ENCODE measurements around the gene BAD.
A peak's percentile ranks its signal among the peaks of the same experiment; 100 is the strongest.
"Not testable (repeated sequence)": the region's sequence is repeated elsewhere in the genome, so short reads cannot be mapped to it uniquely, and the experiment has no call there.

BAD gene

GRCh38 chr11:64314805-64315561 lies 30.5 kb upstream of the BAD start:
- DNase-seq (ENCODE audit: low read depth): no peak

GRCh38 chr11:64314146-64314804 lies 29.8 kb upstream of the BAD start:
- DNase-seq (ENCODE audit: low read depth): no peak

- no peak for DNase-seq (ENCODE audit: low read depth)
Measured at GRCh38 chr11:64313491-64314145, 29.2 kb upstream of the BAD start.

- DNase-seq (ENCODE audit: low read depth): no peak
Measured at GRCh38 chr11:64312947-64313346, 28.5 kb upstream of the BAD start.

GRCh38 chr11:64307795-64308194 lies 23.3 kb upstream of the BAD start:
- not testable (repeated sequence) for DNase-seq (ENCODE audit: low read depth)

GRCh38 chr11:64306876-64307622 lies 22.6 kb upstream of the BAD start:
- no peak for DNase-seq (ENCODE audit: low read depth)

- DNase-seq (ENCODE audit: low read depth): no peak
Measured at GRCh38 chr11:64306563-64306875, 22.1 kb upstream of the BAD start.

GRCh38 chr11:64305691-64306562 lies 21.5 kb upstream of the BAD start:
- DNase-seq (ENCODE audit: low read depth): peak; percentile 59

GRCh38 chr11:64305075-64305690 lies 20.7 kb upstream of the BAD start, which contains the start of gene ESRRA:
Gene ESRRA, plus strand, starts transcription at chr11:64305524. Its CDS starts 1,656 bp downstream, at chr11:64307180.
- DNase-seq (ENCODE audit: low read depth): peak; percentile 99

- DNase-seq (ENCODE audit: low read depth): peak; percentile 81
Measured at GRCh38 chr11:64304316-64305072, 20.0 kb upstream of the BAD start.

GRCh38 chr11:64304032-64304315 lies 19.5 kb upstream of the BAD start:
- no peak for DNase-seq (ENCODE audit: low read depth)

- no peak for DNase-seq (ENCODE audit: low read depth)
Measured at GRCh38 chr11:64303109-64304031, 18.9 kb upstream of the BAD start.

GRCh38 chr11:64299847-64300648 lies 15.6 kb upstream of the BAD start, which contains the start of gene CATSPERZ:
Gene CATSPERZ, plus strand, starts transcription at chr11:64300358. Its CDS starts 53 bp downstream, at chr11:64300411.
- no peak for DNase-seq (ENCODE audit: low read depth)

GRCh38 chr11:64298966-64299846 lies 14.7 kb upstream of the BAD start:
- DNase-seq (ENCODE audit: low read depth): no peak

- no peak for DNase-seq (ENCODE audit: low read depth)
Measured at GRCh38 chr11:64297699-64298358, 13.4 kb upstream of the BAD start.

- no peak for DNase-seq (ENCODE audit: low read depth)
Measured at GRCh38 chr11:64296830-64297698, 12.6 kb upstream of the BAD start.

Data from stimulated activated CD8-positive, alpha-beta memory T cell treated with anti-CD3 and anti-CD28 coated beads, Interleukin-12 subunit alpha, Interleukin-12 subunit beta, amount 100 ng/mL, for 4 hours (primary cell).